Left lung (tissue), 10 donors: ENCODE data around the gene SLC25A3. TPM values are rescaled to one million over a fixed set of nuclear protein-coding genes. Genes with fewer than 3 reads are reported as not detected.

Experiments used
- ATAC-seq: fragments of 200-7000 bp; cut with Tn5 transposase; one replicate; pipeline ENCODE4 v1.9.1; 2020; ENCODE audit warnings: moderate library complexity
- DNase-seq, 4 donors: peaks; one replicate each; pipeline ENCODE4 v3.0.0-alpha.2; 2013 to 2020
- H3K27ac ChIP-seq, 2 donors: fragments of 200-600 bp; sonication (generic) in 1 of 2; one replicate each; pipeline versions ENCODE4 v1.5.0 to v1.8.0; 2020 to 2021
- H3K27me3 ChIP-seq, 2 donors: fragments of 200-600 bp; sonication (generic) in 1 of 2; one replicate each; pipeline versions ENCODE4 v1.5.0 to v1.8.0; 2020 to 2021
- H3K36me3 ChIP-seq, 2 donors: fragments of 200-600 bp; sonication (generic) in 1 of 2; one replicate each; pipeline versions ENCODE4 v1.5.0 to v1.8.0; 2020 to 2021
- H3K4me1 ChIP-seq, 2 donors: fragments of 200-600 bp; one replicate each; pipeline ENCODE4 v1.8.0; 2021
- H3K4me3 ChIP-seq, 2 donors: fragments of 200-600 bp; sonication (generic) in 1 of 2; one replicate each; pipeline versions ENCODE4 v1.5.0 to v1.8.0; 2020 to 2021; ENCODE audit warnings: mild to moderate bottlenecking in 1 of 2
- H3K9me3 ChIP-seq, 2 donors: fragments of 200-600 bp; sonication (generic) in 1 of 2; one replicate each; pipeline versions ENCODE4 v1.5.0 to v1.8.0; 2020 to 2021
- CTCF ChIP-seq, 2 donors: fragments of 200-600 bp; sonication (generic) in 1 of 2; IDR thresholded peaks; one replicate each; pipeline versions ENCODE4 v1.5.0 to v1.8.0; 2021; ENCODE audit warnings: antibody characterized with exemption in 2 of 2
- intact Hi-C, 2 donors: fragments of 100-400 bp; cut with DNase I; formaldehyde crosslinking; loops; one replicate each; pipeline versions ENCODE4 v1.11.2 to v1.14.2; 2022
- polyA plus RNA-seq, 6 donors: library from polyadenylated mRNA; unstranded; fragments of 120-200 nt; gene quantifications; one replicate each; pipeline ENCODE4 v1.2.1, GENCODE V29; 2013; ENCODE audit not compliant: insufficient read length in 6 of 6
- total RNA-seq, 2 donors: library from RNA; stranded (reverse); fragmentation: NEBNext Ultra II Directional; extraction: Animal tissue kit (Norgen Biotek cat#: 25700); gene quantifications; one replicate each; pipeline ENCODE4 v1.2.1, GENCODE V29; 2021
- donor health status: DM: no; HTN: yes; CAD: no.
- donor health status: DM: no; HTN: no; CAD: no.

SLC25A3 gene
- total and polyA plus RNA-seq, 8 donors: 402 to 654 (median 607) TPM

- H3K27me3 ChIP-seq: no peaks in the 10 kb centered on the region
- TF ChIP-seq CTCF (IDR thresholded peaks at IDR 0.05): no peak
- H3K9me3 ChIP-seq: no peaks in the 10 kb centered on the region
- intact Hi-C loops: no loop called here
- peak; percentile 97 for ATAC-seq
- peaks cover 0 to 16% of the 10 kb centered on the region in 2 donors for H3K36me3 ChIP-seq
- peak within 1 kb of the TSS; percentile 96 to 100 for H3K4me3 ChIP-seq
- peak; percentile 98 to 100 (median 98) for DNase-seq
- peak within 1 kb of the TSS; percentile 91 to 92 for H3K27ac ChIP-seq
- peaks cover 12 to 55% of the 10 kb centered on the region in 2 donors for H3K4me1 ChIP-seq
Observed at GRCh38 chr12:98644712-98645571, 51.5 kb downstream of the SLC25A3 start, which contains the start of the genes APAF1 and IKBIP. TSS of gene APAF1 (plus strand) at chr12:98645290. CDS start at chr12:98648360, 3,070 bp downstream. TSS of gene IKBIP (minus strand) at chr12:98644788. CDS start at chr12:98644701, 87 bp downstream.

GRCh38 chr12:98645572-98646067 is 52.1 kb downstream of the SLC25A3 start:
- TF ChIP-seq CTCF (IDR thresholded peaks at IDR 0.05): no peak
- Histone ChIP-seq H3K4me1 (peaks cover 12 to 53% of the 10 kb centered on the region in 2 donors), H3K36me3 (peaks cover 0 to 22% of the 10 kb centered on the region in 2 donors), H3K4me3 (peak overlapping the region; percentile 96 to 100), H3K27me3 (no peaks in the 10 kb centered on the region), H3K9me3 (no peaks in the 10 kb centered on the region), H3K27ac (peak overlapping the region; percentile 91 to 92)
- DNase-seq (peak in 2 of 4 donors; percentile 13 to 17), ATAC-seq (peak; percentile 26)
- intact Hi-C loops: no loop called here

GRCh38 chr12:98646294-98647090 is 53.0 kb downstream of the SLC25A3 start:
- Histone ChIP-seq H3K36me3 (peaks cover 0 to 29% of the 10 kb centered on the region in 2 donors), H3K27ac (peak overlapping the region in 1 of 2 donors; percentile 92), H3K27me3 (no peaks in the 10 kb centered on the region), H3K4me1 (peaks cover 12 to 47% of the 10 kb centered on the region in 2 donors), H3K9me3 (no peaks in the 10 kb centered on the region), H3K4me3 (peak overlapping the region; percentile 96 to 100)
- peak in 1 of 4 donors; percentile 15 for DNase-seq
- no peak for ATAC-seq
- intact Hi-C loops: no loop called here
- TF ChIP-seq CTCF (IDR thresholded peaks at IDR 0.05): no peak

GRCh38 chr12:98651328-98651727 is 57.8 kb downstream of the SLC25A3 start:
- no peaks in the 10 kb centered on the region for H3K9me3 ChIP-seq
- no peak for DNase-seq
- no peak for ATAC-seq
- no peak overlapping the region for H3K4me3 ChIP-seq
- H3K36me3 ChIP-seq: peaks cover 2 to 54% of the 10 kb centered on the region in 2 donors
- no peaks in the 10 kb centered on the region for H3K27me3 ChIP-seq
- TF ChIP-seq CTCF (IDR thresholded peaks at IDR 0.05): no peak
- H3K4me1 ChIP-seq: peaks cover 10 to 24% of the 10 kb centered on the region in 2 donors
- intact Hi-C loops: no loop called here
- H3K27ac ChIP-seq: no peak overlapping the region
